ENCODE measurements around the gene NF2. TPM values are rescaled to one million over a fixed set of nuclear protein-coding genes. Genes with fewer than 3 reads are reported as not detected.

NF2 gene
- total and polyA plus RNA-seq, 2 of the 8 experiments (the other 6 are each of a cell fraction or from before 2014, with no cell fraction given) = 17.6 to 53.6 TPM

DNA sequence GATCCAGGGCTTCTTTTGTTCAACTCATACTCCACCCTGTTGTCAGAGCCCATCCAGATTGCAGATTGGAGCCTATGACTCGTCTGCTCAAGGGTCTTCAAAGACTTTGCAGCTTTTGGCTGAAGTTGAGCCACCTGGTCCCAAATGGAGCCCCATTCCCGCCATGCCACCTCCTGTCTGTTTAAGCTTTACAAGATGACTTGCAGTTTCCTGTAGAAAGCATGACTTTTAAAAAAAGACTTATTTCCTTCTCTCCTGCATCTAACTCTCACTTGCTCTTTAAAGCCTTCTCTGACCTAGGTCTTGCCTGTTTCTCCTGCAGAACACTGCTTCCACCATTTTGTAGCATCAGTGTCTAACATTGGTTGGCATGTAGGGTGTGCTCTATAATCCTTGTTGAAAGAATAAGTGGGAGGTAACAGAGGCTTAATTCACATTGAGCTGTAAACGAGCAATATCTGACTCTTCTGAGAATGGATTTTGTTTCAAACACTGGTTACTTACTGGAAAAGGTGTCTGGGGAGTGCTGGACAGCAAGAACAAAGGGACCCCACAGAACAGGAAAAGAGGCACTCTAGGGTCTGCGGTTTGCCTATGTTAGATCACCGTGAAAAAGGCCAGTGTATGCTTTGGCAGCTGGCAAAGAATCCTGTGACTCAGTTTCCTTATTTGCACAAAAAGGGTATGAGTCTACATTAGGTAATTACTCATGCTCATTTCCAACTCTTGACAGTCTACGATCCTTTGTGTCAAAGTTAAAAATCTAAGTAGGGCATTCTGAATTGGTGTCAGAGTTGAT is 30.3 kb downstream of the NF2 start (continued):
- TF ChIP-seq KDM4A (IDR thresholded peaks at IDR 0.05; ENCODE audit: low read depth, low read length, severe bottlenecking) (no peak), RFX5 (IDR thresholded peaks at IDR 0.05; ENCODE audit: borderline replicate concordance, low read depth, low read length) (no peak), FOSL1 (IDR thresholded peaks at IDR 0.05; ENCODE audit: insufficient read depth, low read depth, low read length) (no peak)
- TF ChIP-seq, protein P1, sequence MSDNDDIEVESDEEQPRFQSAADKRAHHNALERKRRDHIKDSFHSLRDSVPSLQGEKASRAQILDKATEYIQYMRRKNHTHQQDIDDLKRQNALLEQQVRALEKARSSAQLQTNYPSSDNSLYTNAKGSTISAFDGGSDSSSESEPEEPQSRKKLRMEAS (IDR thresholded peaks at IDR 0.05) = no peak
